CD4-positive, alpha-beta T cell (primary cell): ENCODE measurements around the gene CRYBA2. TPM values are rescaled to one million over a fixed set of nuclear protein-coding genes. Genes with fewer than 3 reads are reported as not detected.
A peak's percentile ranks its signal among the peaks of the same experiment; 100 is the strongest.

ENCODE experiments used
- ATAC-seq: fragments of 200-7000 bp; cut with Tn5 transposase; one replicate; pipeline ENCODE4 v1.10.0; 2022; ENCODE audit warnings: mild to moderate bottlenecking; ENCODE audit not compliant: poor library complexity
- CTCF ChIA-PET: fragments of 350-600 bp; sonication (Branson Sonifier 250); formaldehyde crosslinking; loops from one replicate; lab custom pipeline; 2021; ENCODE audit warnings: antibody characterized with exemption, inconsistent platforms; lab: Charles Lee
- POLR2A ChIA-PET: fragments of 350-600 bp; sonication (Branson Sonifier 250); formaldehyde crosslinking; loops from one replicate; lab custom pipeline; 2021; ENCODE audit warnings: antibody characterized with exemption, inconsistent platforms; lab: Charles Lee
- DNase-seq, 14 experiments: peaks; one replicate each; pipeline ENCODE4 v3.0.0-alpha.2; 2013 to 2020; ENCODE audit warnings: mixed read lengths in 2 of 14
- H3K27ac ChIP-seq, 2 donors: one replicate each; pipeline versions ENCODE4 v1.5.1 to v1.7.0; 2013; ENCODE audit warnings: low read length in 2 of 2, low read depth in 1 of 2, mild to moderate bottlenecking in 1 of 2
- H3K27me3 ChIP-seq, 2 experiments: 1 replicate in 1 of 2; 2 replicates in 1 of 2; pipeline versions ENCODE4 v1.6.1 to v1.7.0; 2013; ENCODE audit warnings: low read length in 2 of 2, control low read depth in 1 of 2, mild to moderate bottlenecking in 1 of 2, moderate library complexity in 1 of 2; ENCODE audit not compliant: insufficient read depth in 2 of 2, control insufficient read depth in 1 of 2
- H3K36me3 ChIP-seq: one replicate; pipeline ENCODE4 v1.6.1; 2013; ENCODE audit warnings: low read length, control low read depth; ENCODE audit not compliant: insufficient read depth
- H3K4me1 ChIP-seq: one replicate; pipeline ENCODE4 v1.6.1; 2013; ENCODE audit warnings: low read length, control low read depth; ENCODE audit not compliant: insufficient read depth
- H3K4me3 ChIP-seq: one replicate; pipeline ENCODE4 v1.5.1; 2013; ENCODE audit warnings: mild to moderate bottlenecking, low read length, moderate library complexity
- H3K9me3 ChIP-seq, 2 experiments: 1 replicate in 1 of 2; 2 replicates in 1 of 2; pipeline versions ENCODE4 v1.6.1 to v1.7.0; 2013; ENCODE audit warnings: low read length in 2 of 2, mild to moderate bottlenecking in 2 of 2, control low read depth in 1 of 2, moderate library complexity in 1 of 2; ENCODE audit not compliant: control insufficient read depth in 1 of 2, insufficient read depth in 1 of 2
- H3K27ac Mint-ChIP-seq: one replicate; pipeline ENCODE4 v1.8.0; 2020; ENCODE audit warnings: mixed read lengths
- H3K27me3 Mint-ChIP-seq: one replicate; pipeline ENCODE4 v1.8.0; 2021; ENCODE audit warnings: mixed read lengths
- H3K36me3 Mint-ChIP-seq: one replicate; pipeline ENCODE4 v1.8.0; 2021; ENCODE audit warnings: low read depth, mixed read lengths
- H3K4me1 Mint-ChIP-seq: one replicate; pipeline ENCODE4 v1.8.0; 2021; ENCODE audit warnings: low read depth, mixed read lengths
- H3K4me3 Mint-ChIP-seq: one replicate; pipeline ENCODE4 v1.8.0; 2020; ENCODE audit warnings: mild to moderate bottlenecking, mixed read lengths
- H3K9me3 Mint-ChIP-seq: one replicate; pipeline ENCODE4 v1.8.0; 2020; ENCODE audit warnings: mixed read lengths
- intact Hi-C, 2 experiments: fragments of 100-400 bp; cut with DNase I in 1 of 2; cut with micrococcal nuclease in 1 of 2; formaldehyde crosslinking; loops; one replicate each; pipeline versions ENCODE4 v1.15.1 to v1.9.0; 2023 to 2025; cut with DNase I, micrococcal nuclease
- total RNA-seq, 174 experiments: library from RNA in 2 of 174; stranded (reverse) in 2 of 174; gene quantifications; one replicate each; pipeline ENCODE4 v1.2.3 and lab custom pipeline; 2021 to 2026
- TF ChIP-seq, protein P1 (sequence below): fragments of 200-600 bp; IDR thresholded peaks from one replicate; pipeline ENCODE4 v1.8.0; 2022; ENCODE audit warnings: antibody characterized with exemption, mild to moderate bottlenecking

CRYBA2 gene
- total RNA-seq, 2 experiments from 2014 or later, result not detected

DNA sequence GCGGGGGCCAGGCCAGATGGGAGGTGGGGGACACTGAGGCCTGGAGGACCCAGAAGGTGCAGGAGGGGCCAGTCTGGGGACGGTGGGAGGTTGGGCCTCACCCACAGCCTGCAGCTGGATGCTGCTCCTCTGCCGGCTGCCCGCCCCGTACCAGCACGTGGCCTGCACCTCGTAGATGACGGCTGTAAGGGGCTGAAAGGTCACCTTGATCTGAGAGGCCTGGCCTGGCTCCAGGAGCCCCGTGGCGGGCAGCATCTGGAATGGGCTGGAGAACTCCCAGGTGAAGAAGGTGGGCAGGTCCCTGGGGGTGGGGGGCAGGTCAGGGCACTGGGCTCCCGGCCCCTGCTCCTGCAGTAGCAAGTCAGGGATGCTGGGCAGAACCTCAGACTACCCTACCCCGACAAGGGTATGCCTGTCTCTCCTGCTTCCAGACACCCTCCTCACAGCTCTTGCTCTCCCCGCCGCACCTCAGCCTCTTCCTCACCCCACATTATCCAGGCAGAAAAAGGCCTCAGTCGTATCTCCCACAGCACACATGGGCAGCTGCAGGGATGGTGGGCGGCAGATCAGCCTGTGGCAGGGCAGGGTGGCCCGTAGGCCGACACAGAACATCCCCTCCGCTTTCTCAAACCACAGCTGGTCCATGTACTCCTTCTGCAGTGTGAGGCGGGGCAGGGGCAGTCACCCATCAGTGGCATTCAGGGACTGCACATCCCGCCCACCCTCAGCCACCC, 38.0 kb upstream of the CRYBA2 start:
- Mint-ChIP-seq H3K9me3 (no peaks in the 10 kb centered on the region), H3K36me3 (no peaks in the 10 kb centered on the region), H3K27ac (no peak overlapping the region), H3K4me1 (no peaks in the 10 kb centered on the region), H3K27me3 (peaks cover 49% of the 10 kb centered on the region), H3K4me3 (no peak overlapping the region)
- POLR2A ChIA-PET, result no interaction called here
- Histone ChIP-seq H3K36me3 (no peaks in the 10 kb centered on the region), H3K4me3 (no peak overlapping the region), H3K9me3 (no peaks in the 10 kb centered on the region), H3K27ac (no peak overlapping the region), H3K4me1 (no peaks in the 10 kb centered on the region), H3K27me3 (peaks cover 3 to 25% of the 10 kb centered on the region in 2 experiments)
- intact Hi-C loops, result no loop called here
- ATAC-seq, result no peak
- no peak for DNase-seq
- CTCF ChIA-PET, result interaction anchor here (3.5 kb wide), 1 partner anchor 124 kb away, joined by 19 read pairs; no protein-coding TSS in a partner anchor
- TF ChIP-seq, protein P1, sequence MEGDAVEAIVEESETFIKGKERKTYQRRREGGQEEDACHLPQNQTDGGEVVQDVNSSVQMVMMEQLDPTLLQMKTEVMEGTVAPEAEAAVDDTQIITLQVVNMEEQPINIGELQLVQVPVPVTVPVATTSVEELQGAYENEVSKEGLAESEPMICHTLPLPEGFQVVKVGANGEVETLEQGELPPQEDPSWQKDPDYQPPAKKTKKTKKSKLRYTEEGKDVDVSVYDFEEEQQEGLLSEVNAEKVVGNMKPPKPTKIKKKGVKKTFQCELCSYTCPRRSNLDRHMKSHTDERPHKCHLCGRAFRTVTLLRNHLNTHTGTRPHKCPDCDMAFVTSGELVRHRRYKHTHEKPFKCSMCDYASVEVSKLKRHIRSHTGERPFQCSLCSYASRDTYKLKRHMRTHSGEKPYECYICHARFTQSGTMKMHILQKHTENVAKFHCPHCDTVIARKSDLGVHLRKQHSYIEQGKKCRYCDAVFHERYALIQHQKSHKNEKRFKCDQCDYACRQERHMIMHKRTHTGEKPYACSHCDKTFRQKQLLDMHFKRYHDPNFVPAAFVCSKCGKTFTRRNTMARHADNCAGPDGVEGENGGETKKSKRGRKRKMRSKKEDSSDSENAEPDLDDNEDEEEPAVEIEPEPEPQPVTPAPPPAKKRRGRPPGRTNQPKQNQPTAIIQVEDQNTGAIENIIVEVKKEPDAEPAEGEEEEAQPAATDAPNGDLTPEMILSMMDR, result no peak

- POLR2A ChIA-PET, result interaction anchor here (0.5 to 1.0 kb wide), 2 partner anchors 36 to 125 kb away, joined by 3 read pairs; no protein-coding TSS in a partner anchor
- DNase-seq, result no peak
- peaks cover 42% of the 10 kb centered on the region for H3K27me3 Mint-ChIP-seq
Measured at GRCh38 chr2:219030177-219030940, 37.1 kb upstream of the CRYBA2 start.

GRCh38 chr2:219029829-219030165, 36.6 kb upstream of the CRYBA2 start:
- Mint-ChIP-seq H3K27ac (no peak overlapping the region), H3K4me1 (no peaks in the 10 kb centered on the region), H3K9me3 (no peaks in the 10 kb centered on the region), H3K36me3 (no peaks in the 10 kb centered on the region), H3K4me3 (no peak overlapping the region), H3K27me3 (peaks cover 42% of the 10 kb centered on the region)
- TF ChIP-seq, protein P1, result peak; percentile 94
- Histone ChIP-seq H3K27ac (no peak overlapping the region), H3K4me3 (no peak overlapping the region), H3K4me1 (no peaks in the 10 kb centered on the region), H3K36me3 (no peaks in the 10 kb centered on the region), H3K9me3 (no peaks in the 10 kb centered on the region), H3K27me3 (peaks cover 3 to 19% of the 10 kb centered on the region in 2 experiments)
- DNase-seq (peak; percentile 57 to 87 (median 68)), ATAC-seq (peak; percentile 95)
- ChIA-PET CTCF (interaction anchor here (0.6 to 3.5 kb wide), 19 partner anchors 12 to 265 kb away, joined by 3 to 19 read pairs (median 3); partner anchors contain the start of genes ABCB6 and CFAP65), POLR2A (interaction anchor here (0.5 to 1.0 kb wide), 2 partner anchors 35 to 125 kb away, joined by 3 read pairs; no protein-coding TSS in a partner anchor)
- intact Hi-C loops, result loop anchor here (1.0 kb wide), 4 partner anchors 90 to 176 kb away; no protein-coding TSS in a partner anchor

More at GRCh38 chr2:219030177-219030940, 37.1 kb upstream of the CRYBA2 start:
- CTCF ChIA-PET, result interaction anchor here (0.6 to 3.5 kb wide), 18 partner anchors 12 to 265 kb away, joined by 3 to 19 read pairs (median 4); partner anchors contain the start of genes ABCB6 and CFAP65
- no peaks in the 10 kb centered on the region for H3K9me3 ChIP-seq
- no peaks in the 10 kb centered on the region for H3K4me1 ChIP-seq
- ATAC-seq, result no peak
- H3K27me3 ChIP-seq, result peaks cover 3 to 19% of the 10 kb centered on the region in 2 experiments
- Mint-ChIP-seq H3K4me1 (no peaks in the 10 kb centered on the region), H3K36me3 (no peaks in the 10 kb centered on the region), H3K9me3 (no peaks in the 10 kb centered on the region), H3K4me3 (no peak overlapping the region), H3K27ac (no peak overlapping the region)
- H3K4me3 ChIP-seq, result no peak overlapping the region
- intact Hi-C loops, result no loop called here
- no peak overlapping the region for H3K27ac ChIP-seq
- no peaks in the 10 kb centered on the region for H3K36me3 ChIP-seq
- TF ChIP-seq, protein P1, result no peak
